ENCODE results near the gene ZNF532. TPM values are rescaled to one million over a fixed set of nuclear protein-coding genes. Genes with fewer than 3 reads are reported as not detected.
A peak's percentile ranks its signal among the peaks of the same experiment; 100 is the strongest.

ZNF532 gene
- total RNA-seq, 1 experiment from 2014 or later = 258 TPM

GRCh38 chr18:58929206-58929605 lies 64.5 kb downstream of the ZNF532 start:
- TF ChIP-seq CTCF (conservative IDR thresholded peaks at IDR 0.05) = no peak
- H3K27ac Mint-ChIP-seq = peak overlapping the region in 2 of 3 experiments; percentile 45 to 94; a peak in 3 of 7 replicates
- H4K91ac ChIP-seq (ENCODE audit: insufficient read length, low read depth, low read length) = no peak overlapping the region
- no peak overlapping the region for H3K4me2 ChIP-seq (ENCODE audit: insufficient read depth, insufficient read length, low read length)
- no peak overlapping the region for H4K8ac ChIP-seq (replicated peaks; ENCODE audit: insufficient read length, low read depth, low read length)
- no peak overlapping the region for H2BK120ac ChIP-seq (ENCODE audit: low read depth, low read length, poor library complexity, severe bottlenecking)
- H3K27ac ChIP-seq (ENCODE audit: insufficient read length, low read depth, low read length) = no peak overlapping the region
- no peak overlapping the region for H2AFZ ChIP-seq (ENCODE audit: low read length)
- no peak overlapping the region for H2BK12ac ChIP-seq (ENCODE audit: insufficient read length, low read depth, low read length)
- H3K23me2 ChIP-seq (ENCODE audit: insufficient read length, low read depth, low read length, poor library complexity, severe bottlenecking) = no peaks in the 10 kb centered on the region
- no peak overlapping the region for H3K4ac ChIP-seq (ENCODE audit: low read depth, low read length)
- H2BK20ac ChIP-seq (ENCODE audit: low read depth, low read length, poor library complexity, severe bottlenecking) = no peak overlapping the region
- H2BK5ac ChIP-seq (ENCODE audit: insufficient read length, low read length) = no peak overlapping the region
- no peak overlapping the region for H3K56ac ChIP-seq (ENCODE audit: insufficient read length, low read depth, low read length)
- H4K5ac ChIP-seq (ENCODE audit: insufficient read length, low read depth, low read length) = no peak overlapping the region
- H3K36me3 Mint-ChIP-seq (ENCODE audit: insufficient read depth in 1 of 3, low read depth in 3 of 3) = peaks cover 16 to 53% (median 33%) of the 10 kb centered on the region in 3 experiments
- peaks cover 50% of the 10 kb centered on the region; the same call in 1 of the 2 replicates for H3K79me2 ChIP-seq (ENCODE audit: insufficient read depth, low read length)
- peaks cover 0 to 3% of the 10 kb centered on the region in 2 experiments; a peak in 1 of 5 replicates for H3K9me3 Mint-ChIP-seq
- no peaks in the 10 kb centered on the region for H3K9me3 ChIP-seq (ENCODE audit: control insufficient read depth, low read depth, low read length)
- H3K4me3 Mint-ChIP-seq = no peak overlapping the region
- H3K18ac ChIP-seq (ENCODE audit: insufficient read length, low read depth, low read length) = no peak overlapping the region
- H3K79me1 ChIP-seq (ENCODE audit: insufficient read depth, low read depth, low read length, poor library complexity, severe bottlenecking) = peaks cover 10% of the 10 kb centered on the region
- no peak for DNase-seq
- peaks cover 7% of the 10 kb centered on the region; the same call in 1 of the 2 replicates for H3K4me1 ChIP-seq (ENCODE audit: insufficient read depth, low read length)
- H3K23ac ChIP-seq (ENCODE audit: insufficient read length, low read depth, low read length) = no peak overlapping the region
- H2BK15ac ChIP-seq (ENCODE audit: low read depth, low read length) = no peak overlapping the region
- H3K4me1 Mint-ChIP-seq = peaks cover 61 to 64% of the 10 kb centered on the region in 2 experiments
- no peak overlapping the region for H3K9ac ChIP-seq (ENCODE audit: extremely low read depth, insufficient read length, low read length)
- no peaks in the 10 kb centered on the region for H3K27me3 ChIP-seq (ENCODE audit: insufficient read depth, low read length)
- no peak overlapping the region for H3K14ac ChIP-seq (ENCODE audit: insufficient read depth, low read length)
- no peak overlapping the region for H3T11ph ChIP-seq (ENCODE audit: low read length)
- WGBS (ENCODE audit: extremely low coverage, insufficient read length, low lambda C conversion rate) = no CpG with 5 or more reads among the region's 6 CpGs
- H2AK5ac ChIP-seq (ENCODE audit: insufficient read length, low read length) = no peak overlapping the region
- no peaks in the 10 kb centered on the region for H4K20me1 ChIP-seq (ENCODE audit: control insufficient read depth, insufficient read depth, insufficient read length)
- no peaks in the 10 kb centered on the region for H3K27me3 Mint-ChIP-seq (ENCODE audit: low read depth)

Measured in H9 (cell line).